Anterior cingulate cortex (tissue), 58 donors: ENCODE results near the gene MGLL.
A peak's percentile ranks its signal among the peaks of the same experiment; 100 is the strongest.

ENCODE experiments used
- DNase-seq, 58 donors: peaks; one replicate each; lab custom pipeline; 2025; lab: John Stamatoyannopoulos, UW

MGLL gene

DNA sequence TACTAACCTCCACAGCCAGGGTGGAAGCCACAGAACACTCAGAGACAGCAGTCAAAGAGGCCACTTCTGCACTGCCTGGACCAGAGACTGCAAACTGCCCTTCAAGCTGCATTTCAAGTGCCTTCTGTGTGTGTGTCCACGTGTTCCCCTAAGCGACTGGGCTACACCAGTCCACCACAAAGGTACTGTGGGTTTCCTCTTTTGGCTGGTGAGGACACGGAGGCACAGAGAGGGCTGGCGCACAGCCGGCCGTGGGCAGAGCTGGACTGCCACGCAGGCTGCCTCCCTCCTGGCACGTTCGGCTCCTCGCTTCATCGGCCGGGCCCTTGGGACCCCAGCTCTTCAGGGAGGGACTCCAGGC is 60.9 kb downstream of the MGLL start:
- DNase-seq, result peak in 29 of 58 donors; percentile 19 to 66 (median 37)

GRCh38 chr3:127760791-127761440 is 61.4 kb downstream of the MGLL start:
- DNase-seq, result peak in 1 of 58 donors; percentile 45

GRCh38 chr3:127760361-127760760 is 62.0 kb downstream of the MGLL start:
- peak in 36 of 58 donors; percentile 13 to 73 (median 44) for DNase-seq

- DNase-seq, result no peak
These were observed 62.5 kb downstream of the MGLL start for GRCh38 chr3:127759826-127760225.

DNA sequence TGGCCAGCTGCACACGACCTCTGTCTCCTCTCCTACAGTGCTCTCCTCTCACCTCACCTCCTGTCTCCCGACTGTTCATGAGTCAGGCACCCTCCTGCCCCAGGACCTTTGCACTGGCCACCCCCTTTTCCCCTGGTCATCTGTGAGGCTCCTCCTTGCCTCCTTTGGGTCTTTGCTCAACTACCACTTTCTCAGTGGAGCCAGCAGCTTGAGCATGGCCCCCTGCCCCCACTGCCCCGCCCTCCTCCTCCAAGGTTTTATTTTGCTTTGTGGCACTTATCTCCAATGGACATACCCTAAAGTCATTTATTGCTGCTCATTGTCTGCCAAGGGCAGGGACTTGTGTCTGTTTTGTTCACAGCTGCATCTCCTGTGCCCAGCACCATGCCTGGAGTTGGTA is 64.3 kb downstream of the MGLL start:
- DNase-seq, result no peak

DNA sequence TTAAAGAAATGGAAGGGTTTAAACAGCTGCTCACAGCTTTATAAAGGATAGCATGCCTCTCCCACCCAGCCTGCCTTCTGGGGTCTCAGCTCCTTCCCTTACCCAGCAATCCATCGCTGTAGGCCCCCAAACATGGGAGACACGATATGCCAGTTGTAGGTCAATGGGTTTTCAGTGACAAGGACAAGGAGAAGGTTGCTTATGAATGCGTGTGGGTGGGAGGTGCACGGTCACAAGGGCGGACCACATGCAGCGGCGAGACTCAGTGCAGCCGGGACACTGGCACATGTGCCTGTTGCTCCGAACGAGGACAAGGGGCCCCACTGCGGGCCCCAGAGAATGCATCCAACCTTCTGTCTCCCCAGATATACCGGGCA is 67.0 kb downstream of the MGLL start:
- no peak for DNase-seq

DNA sequence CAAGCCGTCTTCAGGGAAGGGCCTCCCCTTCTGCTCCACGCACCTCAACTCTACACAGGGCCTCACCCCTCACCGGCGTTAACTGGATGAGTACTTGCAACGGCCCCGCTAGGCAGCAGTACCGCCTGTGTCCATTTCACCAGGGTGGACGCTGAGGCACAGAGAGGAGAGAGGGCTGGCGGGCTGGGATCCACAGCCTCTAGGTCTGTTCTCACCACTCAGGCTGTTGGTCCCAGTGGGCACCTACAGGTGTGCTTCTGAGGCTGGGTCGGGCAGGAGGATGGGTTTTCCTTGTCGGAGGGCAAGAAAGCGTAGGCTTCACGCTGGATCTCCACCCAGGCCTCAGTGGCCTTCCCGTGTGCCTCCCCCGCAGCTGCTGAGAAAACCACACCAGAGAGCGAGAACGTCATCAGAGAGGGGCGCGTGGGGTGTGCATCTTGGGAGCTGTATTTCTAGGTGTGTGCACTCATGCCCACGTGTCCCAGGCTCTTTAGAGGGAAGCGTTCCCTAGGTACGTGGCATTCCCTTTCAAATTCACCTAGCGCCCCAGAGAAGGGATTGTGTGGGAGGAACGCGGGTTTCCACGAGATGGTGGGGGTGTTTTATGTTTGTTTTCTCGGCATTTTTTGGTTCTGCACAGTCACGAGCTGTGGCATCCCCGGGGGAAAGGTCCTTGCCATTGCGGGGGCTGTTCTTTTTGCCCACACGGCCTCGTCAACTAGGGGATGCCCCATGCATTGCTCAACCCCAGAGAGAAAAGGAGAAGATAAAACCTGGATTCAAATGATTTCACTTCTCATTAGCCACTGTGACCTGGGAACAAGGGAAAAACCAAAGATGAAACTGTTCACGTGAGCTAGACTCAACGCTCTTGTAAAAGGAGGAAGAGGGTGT is 67.7 kb downstream of the MGLL start:
- DNase-seq, result peak in 1 of 58 donors; percentile 69

DNA sequence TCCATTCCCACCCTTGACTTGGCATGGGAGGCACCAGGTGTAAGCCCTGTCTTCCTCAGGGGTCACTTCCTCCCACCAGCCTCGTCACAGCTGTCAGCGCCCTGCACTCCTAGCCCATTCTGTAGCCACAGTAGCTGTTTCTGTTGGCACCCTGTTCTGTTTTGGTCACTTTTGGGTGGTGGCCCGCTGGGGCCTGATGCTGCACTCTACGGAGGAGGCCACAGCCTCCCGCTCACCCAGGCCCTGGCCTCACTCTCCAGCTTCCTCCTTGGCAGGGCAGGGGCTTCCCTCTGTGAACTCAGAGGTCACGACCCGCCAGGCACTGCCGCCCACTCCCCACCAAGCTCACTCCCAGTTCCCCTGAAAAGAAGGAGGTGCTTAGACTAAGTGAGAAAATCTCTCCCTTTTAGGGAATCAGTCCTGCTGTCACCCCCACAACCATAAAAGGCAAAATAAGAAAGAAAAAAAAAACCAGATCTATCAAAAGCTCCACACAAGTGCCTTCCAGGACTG is 68.4 kb downstream of the MGLL start:
- DNase-seq, result no peak

DNA sequence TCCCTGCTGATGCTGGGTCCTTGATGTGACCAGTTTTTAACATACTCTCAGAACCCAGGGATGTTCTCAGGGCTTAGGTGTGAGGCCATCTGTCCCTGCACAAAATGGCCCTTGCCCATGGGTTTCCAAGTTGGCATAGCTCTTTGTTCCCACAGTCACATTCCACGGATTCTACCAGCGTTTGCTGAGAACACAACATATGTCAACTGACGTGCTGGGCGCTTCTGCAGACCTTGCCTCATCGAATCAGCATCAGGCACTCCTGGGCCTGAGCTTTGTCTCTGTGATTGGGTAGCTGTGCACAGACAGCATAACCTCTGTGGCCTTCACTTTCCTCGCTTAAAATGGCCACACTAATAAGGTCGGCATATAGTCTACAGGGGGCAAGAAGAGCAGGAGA is 69.0 kb downstream of the MGLL start:
- DNase-seq, result no peak

DNA sequence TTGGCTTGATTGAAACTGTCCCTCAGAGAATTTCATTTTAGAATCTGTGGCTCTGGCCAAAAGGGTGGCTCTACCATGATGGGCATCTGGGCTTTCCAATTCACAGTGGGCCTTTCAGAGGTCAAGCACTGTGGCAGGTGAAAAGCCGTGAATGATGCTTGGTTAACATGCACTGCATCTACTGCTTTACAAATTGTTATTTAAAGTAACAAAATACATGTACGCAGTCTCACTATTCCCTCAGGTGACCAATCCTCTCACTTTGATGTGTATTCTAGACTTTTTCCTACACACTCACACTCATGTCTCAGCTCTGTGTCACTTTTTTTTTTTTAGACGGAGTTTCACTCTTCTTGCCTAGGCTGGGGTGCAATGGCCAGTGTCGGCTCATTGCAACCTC is 70.5 kb downstream of the MGLL start:
- no peak for DNase-seq

GRCh38 chr3:127751163-127751621 is 71.1 kb downstream of the MGLL start:
- DNase-seq, result no peak

DNA sequence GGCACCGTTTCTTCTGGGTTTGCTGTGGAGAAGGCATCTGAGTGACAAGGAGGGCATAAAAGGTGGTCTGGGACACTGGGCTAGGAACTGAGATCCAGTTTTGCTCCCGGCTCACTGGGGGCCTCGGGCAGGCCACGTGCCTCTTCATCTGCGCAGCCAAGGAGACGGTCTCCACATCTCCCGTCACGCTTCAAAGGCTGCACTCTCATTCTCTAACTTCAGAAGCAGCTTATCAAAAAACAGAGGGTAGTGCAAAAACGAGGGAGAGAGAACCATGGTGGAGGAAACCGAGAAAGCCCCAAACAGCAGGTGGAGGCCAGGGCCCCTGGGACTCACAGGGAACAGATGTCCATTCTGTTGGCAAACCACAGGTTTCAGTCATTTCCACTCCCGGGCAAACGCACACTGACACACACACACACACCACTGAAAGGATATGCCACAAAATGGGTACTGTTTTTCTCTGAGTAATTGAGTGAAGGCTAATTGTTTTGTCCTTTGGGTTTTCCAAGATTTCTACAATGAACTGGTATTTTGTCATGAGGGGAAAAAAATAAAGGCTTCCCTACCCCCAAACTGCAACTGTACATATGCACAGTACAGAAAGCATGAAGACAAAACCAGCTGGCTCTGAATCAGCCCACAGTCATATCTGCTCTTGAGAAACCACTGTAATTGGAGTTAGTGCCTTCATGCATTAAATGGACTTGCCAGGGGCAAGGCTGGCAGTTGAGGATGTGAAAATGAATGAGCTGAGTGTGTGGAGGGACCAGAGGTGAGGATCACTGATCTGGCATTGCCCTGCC is 71.9 kb downstream of the MGLL start:
- DNase-seq, result no peak

GRCh38 chr3:127749787-127750225 is 72.5 kb downstream of the MGLL start:
- no peak for DNase-seq

GRCh38 chr3:127749361-127749760 is 73.0 kb downstream of the MGLL start:
- DNase-seq, result no peak

GRCh38 chr3:127748754-127749327 is 73.5 kb downstream of the MGLL start:
- peak in 4 of 58 donors; percentile 19 to 21 (median 20) for DNase-seq

DNA sequence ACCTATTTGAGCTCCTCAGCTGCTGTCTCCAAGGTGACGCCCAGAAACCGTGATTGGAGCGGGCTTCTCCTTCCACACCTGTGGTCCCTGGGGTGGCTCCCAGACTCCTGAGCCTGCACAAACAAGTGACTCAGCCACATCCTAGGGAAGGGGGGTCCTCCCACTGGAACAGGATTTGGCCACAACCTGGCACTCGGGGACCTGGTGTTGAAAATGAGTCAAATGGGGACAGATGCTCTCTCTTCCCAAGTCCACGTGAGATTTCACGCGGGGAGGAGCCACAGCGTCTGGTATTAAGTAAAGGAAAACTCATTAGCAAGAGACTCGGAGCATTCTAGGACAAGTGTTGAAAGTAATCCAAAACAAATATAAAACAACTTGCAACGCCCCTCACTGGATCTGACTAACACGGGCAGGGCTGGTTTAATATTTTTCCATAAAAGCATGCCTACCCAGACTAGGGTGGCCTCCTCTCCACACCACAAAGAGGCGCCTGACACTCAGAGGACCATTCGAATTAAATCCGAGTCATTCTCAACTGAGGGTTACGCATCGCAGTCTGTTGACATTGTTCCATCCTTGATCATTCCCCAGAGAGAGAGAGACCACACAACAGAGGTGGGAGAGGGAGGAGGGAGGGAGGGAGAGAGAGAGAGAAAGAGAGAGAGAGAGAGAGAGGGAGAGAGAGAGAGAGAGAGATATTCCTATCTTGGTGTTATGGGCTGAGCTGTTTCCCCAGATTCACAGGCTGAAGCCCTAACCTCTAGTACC is 74.4 kb downstream of the MGLL start:
- DNase-seq, result no peak

DNA sequence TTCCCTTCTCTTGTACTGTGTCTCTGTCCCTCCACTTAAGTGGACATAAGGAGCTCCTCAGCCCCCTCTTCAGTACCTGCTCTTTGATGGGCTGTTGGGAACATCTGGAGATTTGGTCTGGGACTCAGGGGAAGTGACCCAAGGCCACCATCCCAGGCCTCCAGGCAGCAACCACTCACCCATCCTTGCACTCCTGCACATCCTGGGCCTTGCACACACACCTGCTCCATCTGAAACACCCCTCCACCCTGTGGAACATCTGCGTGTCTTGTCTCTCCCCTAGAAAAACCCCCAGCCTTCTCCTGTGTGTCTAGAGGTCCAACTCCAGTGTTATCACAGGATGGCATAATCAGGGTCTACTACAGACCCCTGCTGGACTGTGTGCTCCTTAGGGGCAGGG is 75.2 kb downstream of the MGLL start:
- no peak for DNase-seq

DNA sequence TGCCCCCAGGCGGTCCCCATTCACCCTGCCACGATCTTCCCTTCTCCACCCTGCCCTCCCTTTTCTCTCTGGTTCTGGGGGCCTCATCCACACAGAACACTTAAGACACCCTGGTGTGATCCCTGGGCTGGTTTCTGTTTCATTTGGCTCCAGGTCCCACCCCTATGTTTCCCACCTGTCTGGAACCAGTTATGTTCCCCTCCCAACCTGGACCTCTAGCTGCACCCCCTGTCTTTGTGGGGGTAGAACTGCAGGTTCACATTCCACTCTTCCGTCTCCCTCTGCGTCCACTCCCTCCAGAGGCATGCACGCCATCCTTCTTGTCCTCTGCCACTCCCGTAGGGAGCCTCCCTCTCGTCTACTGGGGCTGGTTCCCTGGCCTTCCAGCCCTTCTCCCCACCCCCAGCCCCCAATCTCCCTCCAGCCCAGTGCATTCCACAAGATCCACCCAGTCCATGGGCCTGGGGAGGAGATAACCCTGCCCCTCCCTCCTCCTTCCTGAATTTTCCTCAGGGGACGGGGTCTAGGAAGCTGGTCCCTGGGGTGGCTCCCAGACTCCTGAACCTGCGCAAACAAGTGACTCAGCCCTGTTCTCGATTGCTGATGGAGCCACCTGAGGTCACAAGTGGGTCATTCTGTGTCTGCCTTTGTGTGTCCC is 75.8 kb downstream of the MGLL start:
- no peak for DNase-seq
